ENCODE results near the gene PIGL.

GRCh38 chr17:16343569-16343968 is 126.6 kb downstream of the PIGL start:
- TF ChIP-seq POLR2A (IDR thresholded peaks at IDR 0.05) (no peak), CTCF (IDR thresholded peaks at IDR 0.05) (no peak)
